Measurements from ENCODE around the gene OVCA2. TPM values are rescaled to one million over a fixed set of nuclear protein-coding genes. Genes with fewer than 3 reads are reported as not detected.

Gene OVCA2
- total RNA-seq, 3 donors from 2014 or later, result 24.3 to 35.4 (median 32.5) TPM

GRCh38 chr17:1995907-1996799 is 45.7 kb upstream of the OVCA2 start:
- Histone ChIP-seq H3K36me3 (no peaks in the 10 kb centered on the region), H3K27ac (peak overlapping the region; percentile 48 to 57), H3K4me1 (peaks cover 6 to 21% of the 10 kb centered on the region in 2 donors), H3K27me3 (no peaks in the 10 kb centered on the region), H3K4me3 (no peak overlapping the region), H3K9me3 (no peaks in the 10 kb centered on the region)
- TF ChIP-seq CTCF (IDR thresholded peaks at IDR 0.05) (no peak), POLR2AphosphoS5 (IDR thresholded peaks at IDR 0.05) (no peak), POLR2A (IDR thresholded peaks at IDR 0.05) (no peak)
- DNase-seq (ENCODE audit: low spot score in 2 of 2), result no peak
- intact Hi-C loops (cut with DNase I; ENCODE audit: low total_unique reads), result loop anchor here (5.0 kb wide), 1 partner anchor 1556 kb away; no protein-coding TSS in a partner anchor

GRCh38 chr17:1996800-1997288 is 45.0 kb upstream of the OVCA2 start:
- H3K4me3 ChIP-seq, result no peak overlapping the region
- intact Hi-C loops (cut with DNase I; ENCODE audit: low total_unique reads), result loop anchor here (5.0 kb wide), 1 partner anchor 1555 kb away; no protein-coding TSS in a partner anchor
- no peaks in the 10 kb centered on the region for H3K36me3 ChIP-seq
- H3K4me1 ChIP-seq, result peaks cover 6 to 21% of the 10 kb centered on the region in 2 donors
- TF ChIP-seq POLR2AphosphoS5 (IDR thresholded peaks at IDR 0.05), result no peak
- TF ChIP-seq POLR2A (IDR thresholded peaks at IDR 0.05), result no peak
- no peak for TF ChIP-seq CTCF (IDR thresholded peaks at IDR 0.05)
- H3K9me3 ChIP-seq, result no peaks in the 10 kb centered on the region
- peak overlapping the region; percentile 33 to 89 for H3K27ac ChIP-seq
- no peaks in the 10 kb centered on the region for H3K27me3 ChIP-seq
- no peak for DNase-seq (ENCODE audit: low spot score in 2 of 2)

GRCh38 chr17:1997289-1997926 is 44.4 kb upstream of the OVCA2 start:
- H3K36me3 ChIP-seq, result no peaks in the 10 kb centered on the region
- no peaks in the 10 kb centered on the region for H3K27me3 ChIP-seq
- peak overlapping the region; percentile 55 to 83 (median 59) for H3K4me3 ChIP-seq
- H3K27ac ChIP-seq, result peak overlapping the region; percentile 89
- intact Hi-C loops (cut with DNase I; ENCODE audit: low total_unique reads), result loop anchor here (5.0 kb wide), 1 partner anchor 1555 kb away; no protein-coding TSS in a partner anchor
- DNase-seq (ENCODE audit: low spot score in 2 of 2), result no peak
- H3K4me1 ChIP-seq, result peaks cover 6 to 21% of the 10 kb centered on the region in 2 donors
- H3K9me3 ChIP-seq, result no peaks in the 10 kb centered on the region
- no peak for TF ChIP-seq POLR2A (IDR thresholded peaks at IDR 0.05)
- no peak for TF ChIP-seq CTCF (IDR thresholded peaks at IDR 0.05)
- no peak for TF ChIP-seq POLR2AphosphoS5 (IDR thresholded peaks at IDR 0.05)

GRCh38 chr17:1997927-1998742 is 43.7 kb upstream of the OVCA2 start:
- DNase-seq (ENCODE audit: low spot score in 2 of 2), result peak in 1 of 2 donors; percentile 78
- intact Hi-C loops (cut with DNase I; ENCODE audit: low total_unique reads), result loop anchor here (5.0 kb wide), 1 partner anchor 1554 kb away; no protein-coding TSS in a partner anchor
- peak overlapping the region; percentile 89 for H3K27ac ChIP-seq

More at GRCh38 chr17:1997927-1998742, 43.7 kb upstream of the OVCA2 start:
- H3K27me3 ChIP-seq, result no peaks in the 10 kb centered on the region
- peaks cover 6 to 21% of the 10 kb centered on the region in 2 donors for H3K4me1 ChIP-seq
- no peaks in the 10 kb centered on the region for H3K36me3 ChIP-seq
- H3K4me3 ChIP-seq, result peak overlapping the region; percentile 55 to 83 (median 59)
- no peak for TF ChIP-seq POLR2AphosphoS5 (IDR thresholded peaks at IDR 0.05)
- no peak for TF ChIP-seq POLR2A (IDR thresholded peaks at IDR 0.05)
- TF ChIP-seq CTCF (IDR thresholded peaks at IDR 0.05), result no peak
- H3K9me3 ChIP-seq, result no peaks in the 10 kb centered on the region
